Measurements from ENCODE around the gene DCDC2C.

DNA sequence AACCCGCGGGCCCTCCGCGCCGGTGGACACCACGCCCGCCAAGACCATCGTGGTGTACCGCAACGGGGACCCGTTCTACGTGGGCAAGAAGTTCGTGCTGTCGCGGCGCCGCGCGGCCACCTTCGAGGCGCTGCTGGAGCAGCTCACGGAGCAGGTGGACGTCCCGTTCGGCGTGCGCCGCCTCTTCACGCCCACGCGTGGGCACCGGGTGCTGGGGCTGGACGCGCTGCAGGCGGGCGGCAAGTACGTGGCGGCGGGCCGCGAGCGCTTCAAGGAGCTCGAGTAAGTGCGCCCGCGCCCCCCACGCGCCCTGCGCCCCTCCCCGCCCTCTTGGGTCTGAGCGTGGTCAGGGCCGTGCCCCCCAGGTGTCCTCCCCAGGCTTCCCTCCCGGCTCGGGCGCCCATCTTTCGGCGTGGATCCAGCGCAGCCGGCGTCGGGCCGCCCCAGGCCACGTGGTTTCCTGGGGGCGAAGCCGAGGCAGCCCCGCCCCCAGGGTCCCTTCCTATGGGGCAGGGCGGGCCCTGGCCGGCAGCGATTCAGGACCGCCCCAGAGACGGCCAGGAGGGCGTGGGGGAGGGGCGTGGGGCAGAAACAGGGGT lies 481 bp downstream of the DCDC2C start:
- TF ChIP-seq CTCF (IDR thresholded peaks at IDR 0.05; ENCODE audit: poor library complexity, severe bottlenecking) (no peak), EP300 (conservative IDR thresholded peaks at IDR 0.05; ENCODE audit: poor library complexity, severe bottlenecking) (no peak), REST (IDR thresholded peaks at IDR 0.05; ENCODE audit: borderline replicate concordance) (no peak), EZH2 (IDR thresholded peaks at IDR 0.05; ENCODE audit: borderline replicate concordance, insufficient read depth, low read length, poor library complexity, severe bottlenecking) (no peak), SMC3 (conservative IDR thresholded peaks at IDR 0.05; ENCODE audit: poor library complexity) (no peak), RAD21 (conservative IDR thresholded peaks at IDR 0.05) (no peak), POLR2AphosphoS5 (IDR thresholded peaks at IDR 0.05) (no peak), TAF1 (IDR thresholded peaks at IDR 0.05; ENCODE audit: low read depth) (no peak), MXI1 (conservative IDR thresholded peaks at IDR 0.05; ENCODE audit: poor library complexity, severe bottlenecking) (no peak)
